Hippocampal formation (tissue), 2 donors: ENCODE results near the gene JDP2.
A peak's percentile ranks its signal among the peaks of the same experiment; 100 is the strongest.

ENCODE experiments used
- DNase-seq, 2 donors: peaks; one replicate each; lab custom pipeline; 2025; lab: John Stamatoyannopoulos, UW

The JDP2 gene

GRCh38 chr14:75514673-75515628 is 87.1 kb downstream of the JDP2 start:
- DNase-seq, result no peak

DNA sequence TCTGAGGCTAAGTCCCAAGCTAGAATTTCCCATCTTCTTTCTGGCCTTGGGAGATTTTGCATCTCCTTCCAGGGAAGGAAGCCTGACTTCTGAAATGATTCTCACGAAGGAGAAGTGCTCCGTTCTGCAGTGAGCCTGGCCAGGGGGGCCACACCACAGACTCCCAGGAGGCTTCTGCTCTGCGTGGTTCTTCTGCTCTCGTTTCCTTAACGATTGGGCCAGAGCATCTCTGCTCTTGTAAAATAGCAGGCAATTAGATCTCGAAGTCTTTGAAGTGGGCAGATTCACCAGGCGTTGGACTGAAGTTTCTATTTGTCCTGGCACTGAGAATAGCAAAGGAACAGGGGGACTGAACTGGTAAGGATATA is 87.8 kb downstream of the JDP2 start:
- DNase-seq, result peak in 1 of 2 donors; percentile 32

- DNase-seq, result no peak
Observed at GRCh38 chr14:75518625-75519024, 90.8 kb downstream of the JDP2 start.

- no peak for DNase-seq
Observed at GRCh38 chr14:75519394-75519793, 91.6 kb downstream of the JDP2 start.

- DNase-seq, result no peak
Observed at GRCh38 chr14:75519826-75520728, 92.3 kb downstream of the JDP2 start.

GRCh38 chr14:75520852-75521251 is 93.0 kb downstream of the JDP2 start:
- no peak for DNase-seq

DNA sequence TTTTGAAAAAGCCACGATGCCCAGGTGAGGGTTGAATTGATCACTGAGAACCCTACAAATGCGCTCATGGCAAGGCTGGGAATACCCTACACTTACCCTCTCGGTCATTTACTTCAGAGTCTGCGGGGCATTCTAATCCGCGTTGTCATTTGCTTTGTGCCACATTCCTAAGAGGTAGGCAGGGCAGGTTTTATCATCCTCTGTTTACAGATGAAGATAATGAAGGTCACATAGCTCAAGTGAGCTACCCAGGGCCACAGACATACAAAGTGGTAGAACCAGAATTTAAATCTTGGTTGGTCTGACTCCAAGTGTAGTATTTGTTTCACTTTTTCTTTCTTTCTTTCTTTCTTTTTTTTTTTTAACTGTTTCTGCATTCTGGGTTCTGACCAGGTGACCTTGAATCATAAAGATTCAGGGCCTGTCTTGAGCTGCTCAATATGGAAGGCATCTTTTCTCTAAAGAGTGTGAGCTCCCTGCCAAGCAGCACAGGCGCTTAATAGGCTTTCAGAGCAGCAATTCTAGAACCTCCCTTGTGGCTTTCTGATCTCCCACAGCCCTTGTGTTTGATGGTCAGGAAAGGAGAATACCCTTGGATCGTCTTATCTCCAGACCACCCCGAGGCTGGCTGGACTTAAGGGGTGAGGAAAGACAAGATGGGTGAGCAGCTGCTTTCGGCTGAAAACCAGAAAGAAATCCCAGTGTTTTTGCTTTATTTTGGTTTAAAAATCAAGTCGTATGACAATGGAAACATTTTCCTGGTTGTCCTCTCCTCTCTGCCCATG is 93.8 kb downstream of the JDP2 start:
- DNase-seq, result no peak

- DNase-seq, result peak in 1 of 2 donors; percentile 16
Observed at GRCh38 chr14:75522224-75522982, 94.6 kb downstream of the JDP2 start, which contains the start of gene BATF. TSS of gene BATF (plus strand) at chr14:75522469. CDS start at chr14:75522683, 214 bp downstream.

- no peak for DNase-seq
Observed at GRCh38 chr14:75522983-75523318, 95.1 kb downstream of the JDP2 start.
